ENCODE results near the gene GALNS. TPM values are rescaled to one million over a fixed set of nuclear protein-coding genes. Genes with fewer than 3 reads are reported as not detected.
"Not testable (repeated sequence)": the region's sequence is repeated elsewhere in the genome, so short reads cannot be mapped to it uniquely, and the experiment has no call there.

Gene GALNS
- polyA plus RNA-seq, 12 donors: 11.2 to 35.2 (median 18.8) TPM; not detected in 1

DNA sequence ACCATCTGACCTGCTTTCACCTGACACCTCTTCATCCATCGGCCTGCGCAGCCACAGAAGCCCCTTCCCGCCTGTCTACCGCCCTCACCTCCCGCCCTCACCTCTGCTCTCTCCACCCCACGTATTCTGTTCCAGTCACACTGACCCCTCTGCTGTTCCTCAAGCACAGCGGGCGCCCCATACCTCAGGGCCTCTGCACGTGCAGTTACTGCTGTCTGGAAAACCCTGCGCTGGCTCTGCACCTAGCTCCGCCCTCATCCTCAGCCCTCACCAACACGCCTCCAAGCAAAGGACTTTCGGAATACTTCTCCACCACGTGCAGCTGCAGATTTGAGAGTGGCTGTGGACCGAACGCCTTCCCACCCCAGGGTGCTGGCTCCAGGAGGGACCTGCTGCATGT lies 34.3 kb upstream of the GALNS start:
- DNase-seq: no peak

DNA sequence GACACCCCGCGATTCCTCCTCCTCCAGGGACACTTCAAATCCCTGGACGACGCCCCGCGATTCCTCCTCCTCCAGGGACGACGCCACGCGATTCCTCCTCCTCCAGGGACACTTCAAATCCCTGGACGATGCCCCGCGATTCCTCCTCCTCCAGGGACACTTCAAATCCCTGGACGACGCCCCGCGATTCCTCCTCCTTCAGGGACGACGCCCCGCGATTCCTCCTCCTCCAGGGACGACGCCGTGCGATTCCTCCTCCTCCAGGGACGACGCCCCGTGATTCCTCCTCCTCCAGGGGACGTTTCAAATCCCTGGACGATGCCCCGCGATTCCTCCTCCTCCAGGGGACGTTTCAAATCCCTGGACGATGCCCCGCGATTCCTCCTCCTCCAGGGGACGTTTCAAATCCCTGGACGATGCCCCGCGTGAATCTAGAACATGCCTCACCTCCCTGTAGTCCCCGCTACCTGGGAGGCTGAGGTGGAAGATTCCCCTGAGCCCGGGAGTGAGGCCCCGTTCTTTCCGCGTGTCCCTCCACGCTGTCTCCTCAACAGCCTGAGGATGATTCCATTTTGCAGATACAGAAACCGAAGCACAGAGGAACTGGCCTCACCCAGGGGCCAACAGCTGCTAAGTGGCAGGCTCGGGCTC lies 33.1 kb upstream of the GALNS start:
- DNase-seq: not testable (repeated sequence)

DNA sequence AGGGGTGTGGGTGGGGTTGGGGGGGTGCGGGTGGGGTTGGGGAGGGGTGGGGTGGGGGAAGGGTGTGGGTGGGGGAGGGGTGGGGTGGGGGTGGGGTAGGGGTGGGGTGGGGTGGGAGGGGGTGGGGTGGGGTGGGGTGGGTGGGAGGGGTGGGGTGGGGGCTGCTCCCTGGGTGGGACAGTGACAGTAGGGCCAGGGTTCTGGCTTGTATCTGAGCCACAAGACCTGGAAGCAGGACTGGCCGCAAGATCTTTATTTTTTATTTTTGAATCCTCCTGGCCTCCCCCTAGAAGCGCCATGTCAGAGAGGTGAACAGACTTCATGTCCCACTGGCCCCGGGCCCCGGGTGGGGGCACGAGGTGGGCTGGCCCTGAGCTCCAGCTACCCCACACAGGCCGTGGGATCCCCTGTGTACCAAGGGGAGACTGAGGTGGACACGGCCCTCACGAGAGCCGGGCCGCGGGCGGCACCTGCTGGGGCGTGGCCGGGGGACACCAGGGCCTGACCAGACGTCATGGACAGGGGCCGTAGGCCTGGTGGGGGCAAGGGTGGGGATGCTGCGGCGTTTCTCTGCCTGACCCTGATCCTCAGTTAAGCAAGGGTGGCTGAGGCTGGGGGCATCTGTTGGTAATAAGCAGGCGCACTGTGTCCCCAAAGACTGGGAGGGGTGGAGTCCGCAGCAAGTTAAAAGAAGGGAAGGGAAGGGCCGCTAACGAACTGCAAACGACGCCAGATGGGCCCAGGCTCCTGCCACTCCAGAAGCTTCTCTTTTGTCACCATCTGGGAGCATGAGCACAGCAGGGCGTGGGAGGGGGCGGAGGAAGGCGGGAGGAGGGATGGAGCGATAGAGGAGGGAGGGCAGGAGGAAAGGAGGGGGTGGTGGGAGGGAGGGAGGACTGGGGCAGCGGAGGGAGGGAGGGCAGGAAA lies 32.0 kb upstream of the GALNS start:
- DNase-seq: no peak

DNA sequence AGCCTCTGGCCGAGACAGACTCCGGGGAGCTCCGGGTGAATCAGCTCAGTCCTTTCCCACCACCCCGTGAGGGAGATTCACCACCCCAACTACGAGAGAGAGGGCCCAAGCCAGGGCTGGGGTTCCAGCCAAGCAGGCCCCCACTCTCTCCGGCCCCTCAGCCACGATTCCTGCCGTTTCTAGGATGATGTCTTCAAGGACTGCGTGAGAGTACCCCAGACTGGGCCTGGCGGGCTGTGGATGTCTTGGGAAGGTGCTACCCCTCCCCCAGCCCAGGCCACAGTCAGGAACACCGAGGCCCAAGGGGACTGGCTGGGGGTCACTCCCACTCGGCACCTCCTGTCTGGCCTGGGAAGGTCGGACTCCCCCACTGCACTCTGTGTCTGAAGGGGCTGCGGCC lies 31.3 kb upstream of the GALNS start:
- DNase-seq: no peak

DNA sequence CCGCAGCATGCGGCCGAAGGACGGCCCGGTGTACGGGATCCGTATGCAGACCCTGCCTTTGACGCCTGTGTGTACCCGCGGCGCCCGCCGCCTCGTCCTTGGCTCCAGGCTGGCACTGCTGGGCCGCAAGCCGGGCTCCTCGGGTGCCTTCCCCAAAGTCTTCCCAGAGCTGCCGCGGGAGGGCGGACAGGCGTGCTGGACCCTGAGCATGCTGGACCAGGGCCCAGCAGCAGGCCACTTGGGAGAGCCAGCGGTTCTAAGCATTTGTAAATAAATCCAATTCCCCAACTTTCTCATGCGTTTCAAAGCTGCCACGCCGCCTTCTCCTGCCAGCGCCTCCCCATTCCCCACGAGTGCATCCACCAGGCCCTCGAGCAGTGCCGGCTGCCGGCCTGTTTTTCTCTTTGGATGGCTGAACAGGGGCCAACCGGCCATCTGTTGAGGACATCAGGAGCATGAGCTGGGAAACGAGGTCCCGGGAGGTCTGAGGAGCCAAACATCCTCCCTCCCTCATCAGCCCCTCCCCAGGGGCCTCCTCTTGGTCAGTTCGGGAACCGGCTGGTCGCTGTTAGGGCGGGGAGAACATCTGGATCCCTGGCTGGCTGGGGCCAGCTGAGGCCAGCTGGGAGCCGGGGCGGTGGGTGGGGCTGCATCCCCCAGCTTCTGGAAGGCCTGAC lies 30.2 kb upstream of the GALNS start:
- peak; percentile 77 for DNase-seq

DNA sequence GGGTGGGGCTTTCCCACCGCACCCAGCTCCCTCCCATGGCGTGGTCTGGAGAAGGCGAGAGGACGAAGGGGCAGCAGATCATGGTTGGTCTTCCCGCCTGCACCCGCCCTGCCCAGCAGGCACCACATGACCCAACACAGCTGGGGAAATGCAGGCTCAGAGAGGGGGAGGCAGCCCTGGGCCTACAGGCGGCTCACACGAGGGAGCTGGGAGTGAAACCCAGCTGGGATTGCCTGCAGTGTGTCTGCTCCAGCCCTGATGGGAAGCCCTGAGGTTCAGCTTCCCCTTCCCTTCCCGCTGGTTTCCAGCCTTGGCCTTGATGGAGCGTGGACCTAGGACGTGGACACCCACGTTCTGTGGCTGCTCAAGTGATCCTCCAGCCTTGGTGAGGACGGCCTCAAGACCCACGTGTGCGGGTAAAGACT lies 29.7 kb upstream of the GALNS start:
- DNase-seq: no peak

DNA sequence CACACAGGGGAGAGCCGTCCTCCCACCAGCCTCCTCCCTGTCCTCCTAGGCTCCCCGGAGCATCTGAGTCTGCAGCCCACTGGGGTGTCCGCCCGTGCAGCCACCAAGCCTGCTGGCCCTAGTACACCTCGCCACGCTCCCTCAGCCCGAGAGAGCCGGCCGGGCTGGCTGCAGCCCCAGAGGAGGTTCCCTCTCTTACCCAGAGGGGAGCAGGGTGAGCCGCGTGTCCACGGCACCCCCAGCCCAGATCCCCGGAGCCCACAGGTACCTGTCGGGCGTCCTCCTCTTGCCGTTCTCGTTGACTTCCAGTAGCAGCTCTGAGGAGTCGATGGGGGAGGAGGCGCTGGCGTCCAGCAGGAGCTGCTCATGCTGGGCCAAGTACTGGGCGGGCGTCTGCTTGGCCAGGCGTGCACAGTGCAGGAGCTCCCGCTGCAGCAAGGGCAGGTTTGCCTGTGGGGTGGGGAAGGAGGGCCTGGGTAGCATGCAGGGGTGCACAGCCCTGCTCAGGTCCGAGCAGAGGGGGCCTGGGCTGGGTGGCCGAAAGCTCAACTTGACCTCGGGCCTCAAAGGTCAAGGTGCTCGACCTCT lies 29.0 kb upstream of the GALNS start:
- DNase-seq: no peak

DNA sequence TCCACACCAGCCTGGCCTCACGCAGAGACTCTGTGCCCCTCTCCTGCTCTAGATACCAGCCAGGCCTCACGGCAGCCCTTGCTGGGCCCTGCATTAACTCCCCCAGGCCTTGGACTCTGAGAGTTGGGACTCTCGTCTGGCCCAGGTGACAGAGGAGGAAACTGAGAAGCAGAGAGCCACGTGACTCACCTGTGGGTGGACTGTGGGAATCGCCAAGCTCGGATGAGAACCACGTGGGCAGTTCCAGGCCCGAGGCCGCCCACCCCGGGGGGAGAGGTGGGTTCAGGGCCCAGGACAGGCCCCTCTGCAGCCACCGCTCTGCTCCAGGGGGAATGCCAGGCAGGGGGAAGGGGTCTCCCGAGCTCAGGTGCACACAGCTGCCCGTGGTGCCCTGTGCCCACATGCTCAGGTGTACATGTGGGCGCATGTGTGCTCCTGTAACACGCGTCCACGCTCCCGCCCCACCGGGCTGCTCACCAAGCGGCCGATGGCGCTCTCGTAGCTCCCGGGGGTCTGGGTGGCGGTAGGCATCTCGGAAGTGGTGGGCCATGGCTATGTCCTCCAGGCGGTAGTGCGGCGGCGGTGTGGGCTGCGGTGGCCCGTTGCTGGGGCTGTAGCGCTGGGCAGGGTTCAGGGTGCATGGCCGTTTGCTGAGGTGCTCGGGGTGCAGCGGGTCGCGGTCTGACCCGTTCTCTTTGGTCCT lies 28.0 kb upstream of the GALNS start:
- no peak for DNase-seq

DNA sequence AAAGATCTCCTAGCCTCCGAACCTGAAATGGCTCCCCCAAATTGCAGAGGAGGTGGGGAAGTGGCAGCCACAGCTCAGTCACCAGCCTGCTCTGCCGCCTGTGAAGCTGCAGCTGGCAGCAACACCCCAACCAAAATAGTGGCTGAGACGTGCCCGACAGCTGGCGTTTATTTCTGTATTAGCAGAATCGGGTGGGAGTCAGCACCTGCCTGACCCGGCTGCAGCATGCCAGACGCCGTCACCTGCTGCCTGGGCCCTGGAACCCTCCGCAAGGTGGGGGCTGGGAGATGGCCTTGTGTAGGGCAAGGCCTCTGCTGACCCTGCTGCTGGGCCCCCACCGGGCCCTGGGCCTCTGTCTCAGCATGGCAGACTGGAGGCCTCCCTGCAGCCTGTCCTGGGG lies 27.2 kb upstream of the GALNS start:
- no peak for DNase-seq

DNA sequence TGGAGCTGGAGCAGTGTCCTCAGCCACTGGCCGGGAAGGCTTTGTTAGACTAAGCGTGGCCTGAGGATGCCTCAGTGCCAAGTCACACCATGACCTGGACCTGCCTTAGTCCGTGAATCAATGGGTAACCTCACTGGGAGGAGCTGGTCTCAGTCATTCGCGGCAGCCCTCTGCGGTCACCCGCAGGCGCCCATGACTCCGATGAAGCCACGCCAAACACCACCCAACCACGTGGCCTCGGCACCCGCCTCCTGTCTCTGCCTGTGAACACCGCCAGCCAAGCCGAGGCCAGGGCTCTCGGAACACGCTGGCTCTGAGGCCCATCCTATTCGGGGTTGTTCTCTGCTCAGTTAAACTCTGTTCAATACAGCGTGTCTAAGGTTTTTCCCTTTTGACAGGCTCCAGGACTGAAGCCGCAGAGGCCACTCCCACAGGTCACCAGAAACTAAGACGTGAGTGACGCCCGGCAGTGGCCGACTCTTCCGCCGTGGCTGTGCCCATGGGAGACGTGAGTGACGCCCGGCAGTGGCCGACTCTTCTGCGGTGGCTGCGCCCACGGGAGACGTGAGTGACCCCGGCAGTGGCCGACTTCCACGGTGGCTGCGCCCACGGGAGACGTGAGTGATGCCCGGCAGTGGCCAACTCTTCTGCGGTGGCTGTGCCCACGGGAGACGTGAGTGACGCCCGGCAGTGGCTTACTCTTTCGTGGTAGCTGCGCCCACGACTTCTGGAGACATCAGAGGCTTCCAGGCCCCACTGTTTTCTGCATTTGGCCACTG lies 26.6 kb upstream of the GALNS start:
- DNase-seq: no peak

DNA sequence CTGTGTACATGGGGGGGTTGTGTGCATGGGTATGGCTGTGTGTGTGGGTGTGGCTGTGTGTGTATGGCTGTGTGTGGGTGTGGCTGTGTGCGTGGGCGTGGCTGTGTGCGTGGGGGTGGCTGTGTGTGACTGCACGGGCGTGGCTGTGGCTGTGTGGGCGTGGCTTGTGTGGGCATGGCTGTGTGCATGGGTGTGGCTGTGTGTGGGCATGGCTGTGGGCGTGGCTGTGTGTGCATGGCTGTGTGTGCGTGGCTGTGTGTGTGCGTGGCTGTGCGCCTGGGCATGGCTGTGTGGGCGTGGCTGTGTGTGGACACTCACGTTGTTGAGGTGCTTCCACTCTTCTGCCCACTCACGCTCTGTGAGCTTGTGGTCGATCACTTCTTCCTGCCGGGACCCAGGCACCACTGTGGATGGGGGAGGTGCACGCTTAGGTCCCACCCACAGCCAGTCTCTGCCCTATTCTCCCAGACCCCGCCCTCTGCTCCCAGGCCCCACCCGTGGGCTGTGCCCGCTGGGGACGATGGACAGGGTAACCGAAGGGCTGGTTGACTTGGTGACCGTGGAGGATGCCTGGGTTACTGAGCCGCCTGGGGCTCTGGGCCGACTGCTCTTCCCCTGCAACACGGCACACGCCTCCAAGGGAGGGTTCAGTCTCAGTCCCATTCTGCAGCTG lies 25.7 kb upstream of the GALNS start:
- DNase-seq: no peak

DNA sequence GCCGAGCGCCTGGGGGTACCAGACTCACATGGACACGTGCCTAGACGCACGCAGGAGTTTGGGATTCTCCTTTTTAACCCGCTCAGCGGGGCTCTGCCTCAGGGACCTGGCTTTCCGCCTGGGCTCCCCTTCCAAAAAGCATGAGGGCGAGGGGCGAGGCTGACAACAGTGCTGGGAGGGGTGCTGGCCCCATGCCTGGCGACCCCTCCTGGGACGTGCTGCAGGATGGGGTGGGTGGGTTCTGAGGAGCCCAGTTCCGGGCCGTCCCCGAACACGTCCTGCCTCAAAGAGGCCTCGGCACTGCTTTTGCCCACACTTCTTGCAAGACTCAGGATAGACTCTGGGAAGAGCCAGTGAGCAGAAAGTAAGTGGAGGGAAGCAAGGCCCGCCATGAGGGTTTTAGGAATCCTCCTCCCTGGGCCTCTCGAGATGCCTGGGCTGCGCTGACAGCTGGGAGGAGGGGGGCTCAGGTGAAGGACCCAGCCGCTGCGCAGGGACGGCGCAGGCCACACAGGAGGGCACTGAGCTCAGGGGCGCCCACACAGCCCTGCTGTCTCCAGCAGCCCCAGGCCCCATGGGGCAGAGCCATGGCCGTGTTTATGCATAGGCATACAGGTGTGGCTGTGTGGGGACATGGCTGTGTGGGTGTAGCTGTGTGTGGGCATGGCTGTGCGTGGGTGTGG lies 25.1 kb upstream of the GALNS start:
- DNase-seq: no peak

DNA sequence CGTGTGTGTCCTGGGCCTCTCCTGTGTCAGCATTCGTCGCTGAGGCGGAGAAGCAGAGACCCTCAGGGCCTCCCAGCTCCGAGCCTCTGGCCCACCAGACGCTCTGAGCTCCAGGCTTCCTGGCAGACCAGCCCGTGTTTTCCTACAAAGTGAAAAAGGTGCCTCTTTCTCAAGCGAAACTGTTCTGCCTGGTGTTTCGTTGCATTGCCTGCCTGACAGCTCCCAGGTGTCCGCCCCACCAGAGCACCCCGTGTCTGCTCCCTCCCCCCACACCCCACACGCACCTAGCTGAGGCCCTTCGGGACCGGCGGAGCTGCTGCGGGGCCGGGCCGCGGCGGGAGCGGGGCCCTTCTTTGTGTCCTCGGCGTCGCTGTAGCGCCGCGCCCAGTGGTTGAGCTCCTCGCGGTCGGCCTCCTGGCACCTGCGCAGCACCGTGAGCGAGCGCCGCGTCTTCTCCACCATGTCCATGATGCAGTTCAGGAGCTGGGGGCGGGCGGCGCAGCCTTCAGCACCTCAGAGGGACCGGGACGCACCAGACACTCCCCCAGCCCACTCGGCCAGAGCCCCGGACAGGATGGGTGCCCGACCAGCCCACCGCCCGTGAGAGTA lies 24.4 kb upstream of the GALNS start:
- DNase-seq: no peak

DNA sequence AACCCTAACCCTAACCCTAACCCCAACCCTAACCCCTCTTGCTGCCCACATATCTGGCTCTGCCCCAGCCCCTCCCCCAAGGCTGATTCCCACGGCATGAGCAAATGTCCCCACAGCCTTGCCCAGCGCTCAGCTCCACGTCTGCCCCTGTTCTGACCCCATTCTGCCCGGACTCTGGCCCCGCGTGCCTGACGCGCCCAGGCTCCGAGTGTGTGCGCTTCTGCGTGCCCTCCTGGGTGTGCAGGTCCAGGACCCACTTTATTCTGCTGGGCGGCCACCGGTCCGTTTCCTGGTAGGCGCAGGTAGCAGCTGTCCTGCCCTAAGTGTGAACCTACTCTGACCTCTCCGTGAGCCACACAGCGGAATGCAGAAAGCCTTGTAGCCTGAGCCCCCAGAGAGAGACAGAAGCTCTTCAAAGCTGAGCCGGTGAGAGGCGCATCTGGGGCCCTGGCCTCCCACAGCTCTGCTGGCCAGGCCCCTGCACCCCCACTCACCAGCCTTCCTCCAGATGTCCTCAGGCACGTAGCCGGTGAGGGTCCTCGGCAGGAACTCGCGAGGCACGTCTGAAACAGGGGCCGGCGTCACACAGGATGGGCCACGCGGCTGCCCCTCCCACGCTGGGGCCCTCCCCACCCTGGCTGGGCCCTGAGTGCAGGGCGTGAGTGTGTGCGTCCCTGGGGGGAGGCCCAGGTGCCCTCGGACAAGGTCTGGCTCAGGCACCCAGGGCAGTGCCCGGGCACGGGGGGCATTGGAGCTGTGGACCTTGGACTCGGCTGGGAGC lies 23.7 kb upstream of the GALNS start:
- DNase-seq: no peak

DNA sequence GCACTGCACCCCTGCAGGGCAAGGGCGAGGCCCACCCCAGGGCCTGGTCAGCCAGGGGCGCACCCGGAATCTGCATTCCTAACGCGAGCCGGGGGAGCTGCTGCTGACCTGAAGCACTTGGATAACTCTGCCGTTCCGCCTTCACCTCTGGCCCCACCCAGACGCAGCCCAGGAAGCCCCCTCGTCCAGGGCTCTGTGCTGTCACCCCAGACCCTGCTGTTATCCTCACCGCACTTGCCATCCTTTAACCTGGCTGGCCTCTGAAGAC lies 23.0 kb upstream of the GALNS start:
- no peak for DNase-seq

DNA sequence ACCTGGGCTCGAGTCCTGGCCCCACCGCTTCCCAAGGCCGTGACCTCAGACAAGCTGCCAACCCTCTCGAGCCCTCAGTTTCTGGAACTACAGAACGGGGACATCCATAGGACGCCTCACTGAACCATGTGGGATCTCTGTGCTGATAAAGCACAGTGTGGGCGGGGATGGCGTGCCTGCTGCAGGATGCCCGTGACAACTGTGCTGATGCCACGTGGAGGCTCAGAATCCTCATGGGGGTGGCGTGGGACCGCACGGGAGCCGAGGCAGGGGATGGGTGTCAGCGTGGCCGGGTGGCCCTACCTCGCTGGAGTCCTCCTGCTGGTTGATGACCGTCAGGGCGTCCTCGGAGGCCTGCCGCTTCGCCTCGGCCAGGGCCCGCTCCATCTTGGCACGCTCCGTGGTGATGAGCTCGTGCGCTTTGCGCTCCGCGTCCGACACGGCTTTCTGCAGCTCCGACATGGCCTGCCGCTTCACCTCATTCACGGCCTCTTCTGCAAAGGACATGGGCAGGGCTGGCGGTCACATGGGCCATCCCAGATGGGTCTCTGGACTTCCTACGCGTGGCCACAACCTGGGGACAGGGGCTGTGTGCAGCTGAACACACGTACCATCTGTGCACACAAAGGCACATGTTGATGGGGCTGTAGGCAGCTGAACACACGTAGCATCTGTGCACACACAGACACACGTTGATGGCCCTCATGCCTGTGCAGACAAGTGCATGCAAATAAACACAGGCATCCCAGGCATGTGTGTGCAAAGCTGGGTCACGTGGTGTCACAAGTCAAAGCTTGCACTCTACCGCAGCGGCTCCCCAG lies 22.4 kb upstream of the GALNS start:
- no peak for DNase-seq

DNA sequence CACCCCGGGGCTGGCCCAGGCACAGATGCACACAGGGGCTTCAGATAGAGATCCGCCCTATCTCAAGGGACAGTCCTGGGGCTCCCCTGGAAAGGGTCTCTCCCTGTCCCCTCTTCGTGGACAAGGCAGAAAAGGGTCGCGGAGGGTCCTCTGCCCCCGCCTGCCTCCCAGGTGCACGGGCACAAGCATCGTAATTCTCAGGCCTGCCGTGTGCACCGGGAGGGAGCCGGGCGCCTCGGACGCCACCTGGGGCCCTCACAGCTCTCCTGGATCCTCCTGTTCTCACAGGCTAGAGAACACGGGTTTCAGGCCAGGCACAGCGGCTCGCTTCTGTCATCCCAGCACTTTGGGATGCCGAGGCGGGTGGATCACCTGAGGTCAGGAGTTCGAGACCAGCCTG lies 21.6 kb upstream of the GALNS start:
- no peak for DNase-seq

Measured in muscle of arm (tissue), 12 donors.